GM19025 (cell line): ENCODE measurements around the gene CEP76.

Source experiments
- ATAC-seq: cut with Tn5 transposase; IDR thresholded peaks from one replicate; pipeline ENCODE4 v1.9.1; 2021; ENCODE audit warnings: mild to moderate bottlenecking, low read depth, moderate library complexity; ENCODE audit not compliant: unreplicated experiment

CEP76 gene

DNA sequence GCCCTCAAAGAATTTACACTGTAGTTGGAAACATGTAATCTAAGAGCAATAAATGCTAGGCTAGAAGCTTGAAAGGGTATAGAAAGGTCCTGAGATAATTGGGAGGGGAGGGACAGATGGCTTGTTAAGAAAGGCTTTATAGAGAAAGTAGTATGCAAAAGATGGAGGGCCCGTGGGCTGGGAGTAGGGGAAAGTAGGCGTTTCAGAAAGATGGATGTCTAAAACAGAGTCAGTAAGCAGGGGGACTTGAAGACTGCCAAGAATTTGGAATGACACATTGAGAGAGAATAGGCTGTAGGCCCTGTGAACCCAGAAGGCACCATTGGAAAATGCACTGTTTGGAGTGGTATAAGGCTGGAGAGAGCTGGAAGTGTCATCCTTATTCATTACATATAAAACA is 1.1 kb upstream of the CEP76 start:
- ATAC-seq = no peak

DNA sequence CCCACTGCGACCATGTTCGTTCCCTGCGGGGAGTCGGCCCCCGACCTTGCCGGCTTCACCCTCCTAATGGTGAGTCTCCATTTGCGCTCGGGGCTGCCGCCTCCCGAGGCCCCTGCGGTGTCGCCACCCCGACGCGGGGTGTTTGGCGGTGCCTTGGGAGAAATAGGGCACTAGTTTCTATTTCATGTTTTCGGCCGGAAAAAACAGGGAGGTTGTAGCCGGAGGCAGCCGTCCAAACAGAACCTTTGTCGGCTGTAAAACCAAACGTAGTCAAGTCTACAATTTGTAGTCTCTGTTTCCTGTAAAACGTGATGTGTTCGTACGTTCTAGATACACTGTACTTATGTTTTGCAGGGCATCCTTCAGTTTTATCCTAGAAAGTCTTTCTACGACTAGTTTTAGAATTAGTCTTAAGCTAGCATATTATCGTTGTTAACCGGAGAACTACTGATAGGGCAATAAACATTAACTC is 609 bp upstream of the CEP76 start:
- peak; percentile 30 for ATAC-seq

DNA sequence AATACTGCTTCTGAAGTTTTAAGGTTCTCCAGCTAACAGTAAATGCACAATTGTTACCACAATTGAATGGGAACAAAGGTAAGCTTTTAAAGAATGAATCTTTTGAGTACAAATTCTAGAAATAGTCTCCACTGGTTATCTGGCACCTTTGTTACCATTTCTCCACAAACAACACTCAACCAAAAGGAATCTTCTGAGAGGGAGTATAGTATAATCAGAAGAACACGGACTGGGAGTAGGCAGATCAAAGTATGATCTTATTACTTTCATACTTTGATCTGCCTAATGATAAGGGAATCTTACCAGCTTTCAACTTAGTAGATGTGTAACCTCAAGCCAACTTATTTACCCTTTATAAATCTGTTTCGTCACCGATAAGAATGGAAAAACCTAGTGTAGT is 1.4 kb downstream of the CEP76 start:
- ATAC-seq = no peak

DNA sequence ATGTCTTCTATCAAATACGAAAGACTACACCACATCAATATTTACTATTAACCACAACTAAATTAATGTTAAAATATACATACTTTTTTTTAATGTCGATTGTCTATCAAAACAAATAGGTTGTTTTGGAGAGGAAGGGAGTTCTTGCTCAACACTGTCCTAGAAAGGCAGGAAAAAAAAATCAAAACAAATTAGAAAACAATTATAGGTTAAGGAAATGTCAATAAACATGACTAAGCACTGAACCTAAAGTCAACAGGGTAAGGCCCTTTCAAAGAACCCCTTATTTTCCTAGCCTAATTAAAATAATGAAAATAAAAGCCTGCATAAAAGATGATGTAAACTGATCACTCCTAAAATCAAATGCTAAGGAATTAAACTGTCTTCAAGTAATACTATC is 2.8 kb downstream of the CEP76 start:
- ATAC-seq = no peak

DNA sequence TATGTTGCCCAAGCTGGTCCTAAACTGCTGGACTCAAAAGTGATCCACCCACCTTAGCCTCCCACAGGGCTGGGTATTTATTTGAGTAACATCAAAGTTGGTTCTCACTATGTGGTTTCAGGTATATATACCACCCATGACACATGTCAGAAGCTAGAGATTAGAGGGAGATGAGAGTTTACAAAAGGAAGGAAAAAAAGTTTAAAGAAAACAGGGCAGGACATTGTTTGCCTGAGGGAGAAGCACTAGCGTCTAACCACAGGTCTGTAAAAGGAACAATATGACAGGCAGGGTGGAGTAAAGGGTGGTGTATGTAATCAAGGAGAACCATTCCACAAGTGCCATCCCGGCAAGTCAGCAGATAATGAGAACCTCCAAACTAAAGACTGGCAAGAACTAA is 8.5 kb downstream of the CEP76 start:
- no peak for ATAC-seq

DNA sequence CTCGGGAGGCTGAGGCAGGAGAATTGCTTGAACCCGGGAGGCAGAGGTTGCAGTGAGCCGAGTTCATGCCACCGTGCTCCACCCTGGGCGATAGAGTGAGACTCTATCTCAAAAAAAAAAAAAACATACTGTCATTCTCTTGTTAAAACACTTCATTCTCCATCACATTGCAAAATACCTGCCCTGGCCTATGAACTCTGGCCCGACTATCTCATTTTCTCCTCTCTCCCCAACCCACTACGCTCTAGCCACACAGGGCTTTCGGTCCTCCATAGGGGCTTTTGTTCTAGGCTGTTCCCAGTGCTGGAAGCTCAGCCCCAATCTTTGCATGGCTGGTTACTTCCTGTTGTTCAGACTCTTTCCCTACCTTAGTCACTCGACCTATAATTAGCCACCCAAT is 10.3 kb downstream of the CEP76 start:
- ATAC-seq = no peak

DNA sequence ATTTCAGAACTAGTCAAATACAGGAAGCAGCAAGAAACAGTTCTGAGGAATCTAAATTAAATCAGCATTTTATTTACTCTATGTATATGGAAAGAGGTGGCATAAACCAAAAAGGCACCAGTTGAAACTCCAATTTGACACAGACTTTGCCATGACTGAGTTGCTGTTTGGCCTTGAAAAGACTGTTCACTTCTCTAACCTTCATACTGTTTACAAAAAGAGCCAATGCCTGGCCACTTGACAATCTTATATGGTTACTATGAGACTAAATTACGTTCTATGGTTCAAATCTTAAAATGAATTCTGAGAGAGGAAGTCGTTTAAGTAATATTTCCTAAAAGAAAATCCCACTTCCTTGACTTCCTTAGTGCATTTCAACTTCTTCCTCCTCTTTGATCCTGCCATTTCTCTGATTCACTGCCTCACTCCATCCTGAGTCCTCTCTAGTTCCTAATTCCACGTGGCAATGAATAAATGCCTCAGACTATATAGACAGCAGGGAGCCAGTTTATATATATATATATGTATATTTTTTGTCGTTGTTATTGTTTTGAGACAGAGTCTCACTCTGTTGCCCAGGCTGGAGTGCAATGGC is 13.2 kb downstream of the CEP76 start:
- ATAC-seq = no peak

DNA sequence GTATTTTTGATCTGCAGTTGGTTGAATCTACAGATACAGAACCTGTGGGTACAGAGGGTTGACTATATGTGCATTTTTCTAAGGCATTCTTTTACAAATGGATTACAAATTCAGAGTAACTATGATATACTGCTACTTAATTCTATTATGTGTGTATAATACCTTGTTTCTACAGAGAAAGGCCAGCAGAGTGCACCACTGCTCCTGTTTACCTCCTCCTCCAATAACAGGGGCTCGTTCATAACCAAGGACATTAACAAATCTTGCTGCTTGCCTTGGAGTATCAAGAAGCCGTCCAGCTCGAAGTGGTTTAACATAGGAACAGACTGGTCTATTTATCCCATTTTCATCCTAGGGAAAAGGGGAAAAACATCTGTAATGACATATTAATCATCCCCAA is 16.4 kb downstream of the CEP76 start:
- ATAC-seq = no peak

DNA sequence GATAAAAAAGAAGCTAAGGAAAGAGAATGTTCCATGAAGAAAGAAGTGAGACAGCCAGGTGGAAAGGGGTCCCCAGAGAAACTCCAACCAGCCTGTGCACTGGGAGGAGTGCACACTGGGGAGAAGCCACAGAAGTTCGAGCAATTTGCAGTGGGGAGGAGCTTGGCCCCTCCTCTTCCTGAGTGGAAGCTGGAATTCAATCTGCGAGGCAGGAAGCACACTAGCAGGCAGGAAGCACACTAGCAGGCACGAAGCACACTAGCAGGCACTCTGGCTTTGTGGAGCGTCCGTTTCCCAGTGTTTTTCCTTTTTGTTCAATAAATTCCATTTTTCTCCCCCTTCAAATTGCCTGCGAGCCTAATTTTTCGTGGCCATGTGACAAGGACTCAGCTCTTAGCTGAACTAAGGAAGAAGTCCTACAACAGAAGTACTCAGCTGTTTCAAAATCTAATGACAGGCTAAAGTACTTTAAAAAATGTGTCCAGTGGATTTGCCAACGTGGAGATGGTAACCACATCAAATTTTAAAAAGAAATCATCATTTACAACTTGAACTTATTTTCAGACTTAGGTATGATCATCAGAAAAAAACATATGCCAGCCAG is 23.2 kb downstream of the CEP76 start:
- no peak for ATAC-seq

DNA sequence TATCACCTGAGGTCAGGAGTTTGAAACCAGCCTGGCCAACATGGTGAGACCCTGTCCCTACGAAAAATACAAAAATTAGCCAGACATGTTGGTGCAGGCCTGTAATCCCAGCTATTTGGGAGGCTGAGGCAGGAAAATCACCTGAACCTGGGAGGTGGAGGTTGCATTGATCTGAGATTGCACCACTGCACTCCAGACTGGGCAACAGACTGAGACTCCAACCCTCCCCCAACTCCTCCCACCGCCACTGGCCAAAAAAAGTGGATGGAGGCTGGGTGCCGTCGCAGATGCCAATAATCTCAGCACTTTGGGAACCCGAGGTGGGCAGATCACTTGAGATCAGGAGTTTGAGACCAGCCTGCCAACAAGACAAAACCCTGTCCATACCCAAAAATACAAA is 34.5 kb downstream of the CEP76 start:
- ATAC-seq = no peak

DNA sequence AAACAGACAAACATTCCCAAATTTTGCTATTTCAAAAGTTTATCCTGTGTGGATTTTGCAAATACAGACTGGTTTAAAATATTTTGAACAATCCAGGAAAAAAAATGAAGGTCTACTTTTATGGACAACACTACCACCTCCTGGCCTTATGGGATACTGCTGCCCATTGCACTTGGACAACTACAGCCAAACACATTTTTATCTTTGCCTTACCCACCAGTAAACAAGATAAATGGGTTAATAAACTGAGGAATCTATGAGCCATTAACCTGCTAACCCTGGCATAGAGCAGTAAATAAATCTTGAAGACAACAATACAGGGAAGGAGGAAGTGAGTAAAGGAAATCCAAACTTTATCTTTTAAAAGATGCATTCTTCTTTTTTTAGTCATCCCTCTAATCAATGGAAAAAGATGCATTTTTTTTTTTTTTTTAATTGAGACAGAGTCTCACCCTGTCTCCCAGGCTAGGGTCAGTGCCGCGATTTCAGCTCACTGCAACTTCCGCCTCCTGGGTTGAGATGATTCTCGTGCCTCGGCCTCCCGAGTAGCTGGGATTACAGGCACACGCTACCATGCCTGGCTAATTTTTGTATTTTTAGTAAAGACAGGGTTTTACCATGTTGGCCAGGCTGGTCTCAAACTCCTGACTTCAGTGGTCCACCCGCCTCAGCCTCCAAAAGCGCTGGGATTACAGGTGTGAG is 42.5 kb downstream of the CEP76 start:
- no peak for ATAC-seq

DNA sequence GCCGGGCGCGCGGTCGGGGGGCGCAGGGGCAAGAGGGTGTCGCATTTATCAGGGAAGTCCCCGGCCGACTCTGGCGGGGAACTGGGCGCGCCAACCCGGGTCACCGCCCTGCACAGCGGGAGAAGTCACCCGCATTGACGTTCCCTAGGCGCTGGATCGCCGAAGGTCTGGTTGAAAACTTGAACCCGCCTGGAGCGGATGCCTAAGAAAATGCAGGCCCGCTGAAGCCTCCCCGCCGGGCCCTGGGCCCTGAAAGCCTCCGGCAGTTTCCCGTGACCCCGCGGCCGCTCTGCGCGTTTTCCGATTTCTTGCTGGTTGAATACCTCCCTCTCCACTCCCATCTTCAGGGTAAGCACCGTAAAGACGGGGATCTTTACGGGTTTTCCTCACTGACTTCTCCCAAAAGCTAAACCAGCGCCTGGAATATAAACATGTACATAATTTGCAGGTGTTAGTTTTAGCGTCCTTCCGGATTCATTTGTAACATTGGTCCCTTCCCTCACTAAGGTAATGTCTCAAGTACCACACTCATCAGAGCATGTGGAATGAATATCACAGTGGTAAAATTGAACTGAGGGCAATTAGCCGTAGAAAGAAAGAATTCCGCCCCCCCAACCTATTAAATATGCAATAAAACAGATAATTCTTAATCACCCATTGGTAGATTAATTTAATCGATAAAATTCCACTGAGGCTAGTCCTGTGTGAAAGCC is 43.9 kb downstream of the CEP76 start:
- no peak for ATAC-seq

DNA sequence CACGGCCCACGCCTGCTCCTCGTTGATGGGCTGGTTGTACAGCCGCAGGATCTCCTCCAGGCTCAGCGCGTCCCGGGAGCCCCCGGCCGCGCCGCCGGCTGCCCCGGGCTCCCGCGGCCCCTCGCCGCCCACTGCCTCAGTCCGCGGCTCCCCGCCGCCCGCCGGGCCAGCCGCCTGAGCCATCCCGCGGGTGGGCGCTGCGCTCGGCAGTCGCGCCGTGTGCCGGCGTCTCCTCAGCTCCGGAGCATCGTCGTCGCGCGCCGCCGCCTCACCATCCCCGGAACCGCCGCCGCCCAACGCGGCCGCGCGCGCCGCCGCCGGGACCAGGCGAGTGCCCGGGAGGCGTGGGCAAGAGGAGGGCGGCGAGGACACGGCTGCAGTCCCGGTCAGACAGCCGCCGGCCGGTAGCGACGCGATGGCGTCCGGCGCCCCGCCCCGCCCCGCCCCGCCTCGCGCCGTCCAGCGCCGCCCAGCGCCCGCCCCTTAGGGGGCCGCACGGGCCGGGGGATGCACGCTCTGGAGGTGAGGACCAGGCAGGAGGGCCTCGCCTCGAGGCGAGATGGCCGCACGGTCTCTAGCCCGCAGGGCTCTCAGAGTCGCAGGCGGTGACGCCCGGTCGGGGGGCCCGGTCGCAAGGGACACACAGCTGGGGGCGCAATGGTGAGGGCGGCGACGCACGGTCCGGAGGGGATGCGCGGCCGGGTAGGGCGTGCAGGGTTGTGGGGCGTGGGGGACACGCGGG is 44.7 kb downstream of the CEP76 start, which contains the start of gene SPIRE1:
Gene SPIRE1, minus strand, starts transcription at position 424 of the 742 bp plus-strand sequence. Its CDS starts 241 bp downstream, at position 183.
- ATAC-seq = peak; percentile 81

DNA sequence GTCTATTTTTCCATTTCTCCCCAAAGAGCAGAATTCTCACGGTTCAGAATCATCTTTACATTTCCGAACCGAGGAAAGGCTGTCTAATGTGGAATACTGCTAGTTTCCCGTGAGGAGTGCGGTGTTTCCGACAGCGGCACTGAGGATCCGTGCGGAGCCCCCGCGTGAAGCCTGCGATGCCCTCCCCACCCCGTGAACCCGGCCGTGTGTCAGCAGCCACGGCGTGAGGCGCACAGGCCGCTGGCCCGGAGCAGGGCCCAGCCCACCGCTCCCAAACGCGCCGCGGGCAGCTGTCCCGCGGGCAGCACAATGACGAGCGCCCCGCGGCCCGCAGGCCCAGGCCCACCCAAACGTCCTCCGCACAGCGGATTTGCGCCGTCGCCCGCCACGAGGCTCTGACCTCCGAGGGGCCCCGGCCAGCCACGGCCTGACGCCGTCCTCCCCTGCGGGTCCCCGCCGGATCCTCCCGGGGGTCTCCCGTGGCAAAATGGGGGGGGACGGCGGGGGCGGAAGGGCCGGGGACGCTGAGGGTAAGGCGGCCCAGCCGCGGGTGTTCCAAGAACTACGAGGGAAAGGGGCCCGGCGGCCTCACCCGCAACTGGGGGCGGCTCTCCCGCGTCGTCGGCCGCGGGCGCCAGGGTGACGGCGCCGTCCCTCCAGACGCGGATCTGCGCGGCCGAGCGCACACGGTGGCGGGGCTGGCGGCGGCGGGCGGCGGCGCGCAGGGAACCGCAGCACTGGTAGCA is 45.4 kb downstream of the CEP76 start:
- peak; percentile 40 for ATAC-seq

DNA sequence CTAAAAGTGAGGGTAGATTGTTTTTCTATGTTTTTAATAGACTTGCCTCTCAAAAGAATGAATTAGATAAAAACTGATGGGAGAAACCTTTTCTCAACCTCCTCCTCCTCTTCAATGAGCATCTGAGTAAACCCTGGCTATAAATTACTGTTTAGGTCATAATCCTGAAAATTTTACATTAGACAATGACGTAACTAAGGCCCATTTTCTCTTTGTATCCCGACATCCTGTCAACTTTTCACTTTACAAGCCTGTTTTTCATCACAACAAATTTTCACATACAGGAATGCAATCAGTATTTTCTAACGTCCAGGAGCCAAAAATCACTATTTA is 46.0 kb downstream of the CEP76 start:
- no peak for ATAC-seq

DNA sequence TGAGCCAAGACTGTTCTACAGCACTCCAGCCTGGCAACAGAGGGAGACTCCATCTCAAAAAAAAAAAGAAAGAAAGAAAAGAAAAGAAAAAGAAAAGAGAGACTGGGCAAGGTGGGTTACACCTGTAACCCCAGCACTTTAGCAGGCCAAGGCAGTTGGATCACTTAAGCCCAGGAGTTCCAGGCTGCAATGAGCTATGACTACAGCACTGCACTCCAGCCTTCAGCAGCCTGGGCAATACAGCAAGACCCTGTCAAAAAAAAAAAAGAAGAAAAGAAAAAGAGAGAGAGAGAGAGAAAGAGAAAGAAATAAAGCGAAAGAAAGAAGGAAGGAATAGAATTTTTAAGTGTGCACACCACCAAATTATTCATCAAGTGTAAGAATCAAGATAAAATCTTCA is 47.6 kb downstream of the CEP76 start:
- no peak for ATAC-seq

DNA sequence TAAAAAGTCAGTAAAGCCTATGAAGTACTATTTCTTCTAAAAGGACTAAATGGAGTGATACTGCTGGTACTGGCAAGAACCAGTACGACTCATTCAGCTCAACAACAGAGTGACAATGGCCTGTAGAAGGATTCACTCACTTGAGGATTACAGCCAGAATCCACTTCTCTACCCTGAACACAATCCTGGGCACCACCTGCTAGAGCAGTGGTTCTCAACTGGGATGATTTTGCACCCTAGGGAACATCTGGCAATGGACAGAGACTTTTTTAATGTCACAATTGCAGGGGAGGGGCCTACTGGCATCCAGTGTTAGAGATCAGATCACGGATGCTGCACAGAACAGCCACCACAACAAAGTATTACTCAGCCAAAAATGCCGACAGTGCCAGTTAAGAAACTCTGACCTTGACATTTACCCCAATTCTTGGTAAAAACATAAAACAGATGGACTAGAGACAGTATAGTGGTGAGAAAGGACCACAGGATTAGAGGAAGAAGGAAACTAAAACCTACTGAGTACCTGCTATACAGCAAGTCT is 49.6 kb downstream of the CEP76 start:
- no peak for ATAC-seq

DNA sequence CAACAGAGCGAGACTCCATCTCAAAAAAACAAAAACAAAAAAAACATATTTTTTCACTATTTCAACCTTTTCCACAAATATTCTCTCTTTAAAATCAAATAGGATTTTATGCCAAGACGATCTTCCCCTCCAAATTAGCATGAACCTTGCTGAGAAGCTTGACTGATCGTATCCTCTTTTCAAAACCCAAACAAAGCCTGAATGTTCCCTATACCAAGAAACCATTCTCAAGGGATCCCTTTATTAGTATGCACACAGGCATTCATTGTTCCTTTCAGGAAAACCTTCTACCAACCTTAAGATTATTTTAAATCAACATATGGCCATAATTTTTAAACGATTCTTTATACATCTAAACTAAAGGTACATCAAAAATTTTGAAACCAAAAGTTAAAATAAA is 50.9 kb downstream of the CEP76 start:
- no peak for ATAC-seq

DNA sequence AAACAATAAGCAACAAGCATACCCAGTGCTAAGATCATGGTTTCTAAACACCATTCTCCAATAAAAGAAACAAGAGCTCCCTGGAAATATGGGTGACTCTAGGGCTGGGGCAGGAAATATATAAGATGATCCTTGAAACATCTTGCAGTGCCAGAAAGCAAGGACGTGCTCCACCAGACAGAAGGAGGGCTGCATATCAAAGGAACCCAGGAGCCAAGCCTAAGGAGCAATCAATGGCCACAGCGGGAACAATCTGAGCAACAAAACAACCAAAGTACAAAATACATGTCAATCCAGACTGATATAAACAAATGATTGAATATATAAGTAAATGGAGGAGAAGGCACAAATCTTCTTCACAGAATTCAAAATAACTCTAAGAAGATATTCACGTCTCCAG is 54.8 kb downstream of the CEP76 start:
- ATAC-seq = no peak

DNA sequence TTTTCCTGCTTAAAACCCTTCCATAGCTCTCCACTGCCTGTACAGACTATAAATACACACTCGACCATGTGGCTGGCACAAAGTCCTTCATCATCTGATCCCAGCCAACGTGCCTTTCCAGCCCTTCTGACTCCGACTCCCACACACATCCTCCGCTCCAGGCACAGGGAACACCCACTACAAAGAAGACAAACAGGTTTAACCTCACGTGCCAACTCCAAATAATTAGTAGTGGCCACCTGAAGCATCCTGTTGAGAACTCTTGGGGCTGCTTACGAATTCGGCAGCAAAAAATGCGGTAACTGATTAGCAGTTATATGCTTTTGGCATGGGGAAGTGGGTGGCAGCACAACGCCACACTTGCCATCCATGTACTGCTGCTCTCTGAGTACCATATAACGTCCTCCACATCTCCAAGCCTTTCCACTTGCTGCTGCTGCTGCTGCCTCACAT is 56.7 kb downstream of the CEP76 start:
- ATAC-seq = no peak
